ENCODE results near the gene RNF4. TPM values are rescaled to one million over a fixed set of nuclear protein-coding genes. Genes with fewer than 3 reads are reported as not detected.

The RNF4 gene
- total RNA-seq, 1 donor from 2014 or later = 26.0 TPM

DNA sequence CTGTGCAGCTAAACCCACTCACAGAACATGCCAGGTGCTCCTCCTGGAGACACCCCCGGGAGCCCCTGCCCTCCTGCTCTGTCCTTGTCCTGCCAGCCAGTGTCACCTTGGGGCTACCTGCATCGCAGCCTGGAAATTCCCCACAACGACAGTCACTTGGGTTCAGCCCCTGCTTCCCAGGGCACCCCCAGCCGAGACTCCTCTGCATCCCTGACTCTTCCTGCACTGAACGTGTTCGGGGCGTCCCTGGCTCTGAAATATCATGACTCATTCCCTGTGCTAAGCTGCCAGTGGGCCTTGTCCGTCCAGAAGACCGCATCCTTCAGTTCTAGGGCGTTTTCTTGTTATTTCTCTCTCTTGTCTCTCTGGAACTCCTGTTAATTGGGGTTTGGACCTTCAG, 44.3 kb upstream of the RNF4 start:
- TF ChIP-seq, protein P1, sequence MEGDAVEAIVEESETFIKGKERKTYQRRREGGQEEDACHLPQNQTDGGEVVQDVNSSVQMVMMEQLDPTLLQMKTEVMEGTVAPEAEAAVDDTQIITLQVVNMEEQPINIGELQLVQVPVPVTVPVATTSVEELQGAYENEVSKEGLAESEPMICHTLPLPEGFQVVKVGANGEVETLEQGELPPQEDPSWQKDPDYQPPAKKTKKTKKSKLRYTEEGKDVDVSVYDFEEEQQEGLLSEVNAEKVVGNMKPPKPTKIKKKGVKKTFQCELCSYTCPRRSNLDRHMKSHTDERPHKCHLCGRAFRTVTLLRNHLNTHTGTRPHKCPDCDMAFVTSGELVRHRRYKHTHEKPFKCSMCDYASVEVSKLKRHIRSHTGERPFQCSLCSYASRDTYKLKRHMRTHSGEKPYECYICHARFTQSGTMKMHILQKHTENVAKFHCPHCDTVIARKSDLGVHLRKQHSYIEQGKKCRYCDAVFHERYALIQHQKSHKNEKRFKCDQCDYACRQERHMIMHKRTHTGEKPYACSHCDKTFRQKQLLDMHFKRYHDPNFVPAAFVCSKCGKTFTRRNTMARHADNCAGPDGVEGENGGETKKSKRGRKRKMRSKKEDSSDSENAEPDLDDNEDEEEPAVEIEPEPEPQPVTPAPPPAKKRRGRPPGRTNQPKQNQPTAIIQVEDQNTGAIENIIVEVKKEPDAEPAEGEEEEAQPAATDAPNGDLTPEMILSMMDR (IDR thresholded peaks at IDR 0.05; ENCODE audit: borderline replicate concordance) = no peak
- Histone ChIP-seq H3K36me3 (no peaks in the 10 kb centered on the region), H3K27me3 (ENCODE audit: low read depth) (peaks cover 71% of the 10 kb centered on the region), H3K4me3 (no peak overlapping the region), H3K4me1 (peaks cover 2% of the 10 kb centered on the region), H3K9me3 (replicated peaks) (no peaks in the 10 kb centered on the region), H3K27ac (replicated peaks) (no peak overlapping the region)
- intact Hi-C loops (cut with micrococcal nuclease) = no loop called here
- no peak for DNase-seq

DNA sequence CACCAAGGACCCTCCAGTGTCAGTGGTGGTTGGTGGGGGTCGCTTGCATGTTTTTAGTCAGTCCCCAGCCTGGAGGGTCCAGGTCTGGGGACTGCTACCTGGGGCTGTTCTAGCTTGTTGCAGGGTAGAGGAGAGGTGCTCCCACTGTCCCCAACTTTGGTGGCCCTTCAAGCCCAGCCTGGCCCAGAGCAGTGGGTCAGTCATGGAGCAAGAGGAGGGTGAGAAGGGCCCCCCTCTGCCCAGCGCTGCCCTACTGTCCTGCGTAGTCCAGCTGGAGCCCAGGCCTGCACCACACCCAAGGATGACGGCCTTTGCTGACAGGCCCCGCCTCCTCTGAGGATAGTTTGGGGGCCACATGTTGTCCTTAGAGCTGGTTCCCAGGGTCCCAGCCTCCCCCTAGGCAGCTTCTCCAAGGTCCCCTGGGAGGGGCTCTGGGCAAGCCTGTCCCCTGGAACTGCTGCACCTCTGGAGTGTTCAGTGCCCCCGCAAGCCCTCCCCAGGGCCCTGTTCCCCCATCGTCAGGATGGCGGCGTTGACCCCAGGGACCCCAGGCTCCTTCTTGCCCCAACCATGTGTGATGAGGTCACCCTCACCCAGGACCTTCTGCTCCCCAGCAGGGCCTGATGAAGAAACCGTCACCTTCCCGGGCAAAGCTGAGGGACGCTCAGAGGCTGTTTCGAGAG, 43.4 kb upstream of the RNF4 start:
- intact Hi-C loops (cut with micrococcal nuclease) = no loop called here
- peaks cover 62% of the 10 kb centered on the region for H3K27me3 ChIP-seq (ENCODE audit: low read depth)

DNA sequence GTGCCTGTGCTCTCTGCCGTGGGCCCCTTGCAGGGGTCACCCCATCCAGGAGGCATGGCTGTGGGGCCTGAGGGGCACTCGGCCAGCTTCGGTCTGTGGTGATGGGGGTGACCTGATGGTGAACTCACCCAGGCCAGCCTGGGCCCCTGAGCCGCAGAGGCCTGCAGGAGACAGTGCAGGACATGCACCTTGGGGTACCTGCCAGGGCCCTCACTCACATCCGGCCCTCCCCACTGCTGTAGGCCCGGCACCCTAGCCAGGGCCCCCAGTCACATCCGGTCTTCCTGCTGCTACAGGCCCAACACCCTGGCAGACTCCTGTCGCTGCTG, 42.9 kb upstream of the RNF4 start:
- DNase-seq = no peak
- Histone ChIP-seq H3K36me3 (no peaks in the 10 kb centered on the region), H3K9me3 (replicated peaks) (no peaks in the 10 kb centered on the region), H3K27ac (replicated peaks) (no peak overlapping the region), H3K27me3 (ENCODE audit: low read depth) (peaks cover 57% of the 10 kb centered on the region), H3K4me1 (no peaks in the 10 kb centered on the region), H3K4me3 (no peak overlapping the region)
- TF ChIP-seq, protein P1 (IDR thresholded peaks at IDR 0.05; ENCODE audit: borderline replicate concordance) = no peak
- intact Hi-C loops (cut with micrococcal nuclease) = no loop called here

More for the DNA sequence above, 43.4 kb upstream of the RNF4 start:
- DNase-seq = no peak
- Histone ChIP-seq H3K36me3 (no peaks in the 10 kb centered on the region), H3K4me3 (no peak overlapping the region), H3K9me3 (replicated peaks) (no peaks in the 10 kb centered on the region), H3K27ac (replicated peaks) (no peak overlapping the region), H3K4me1 (no peaks in the 10 kb centered on the region)
- TF ChIP-seq, protein P1 (IDR thresholded peaks at IDR 0.05; ENCODE audit: borderline replicate concordance) = no peak

DNA sequence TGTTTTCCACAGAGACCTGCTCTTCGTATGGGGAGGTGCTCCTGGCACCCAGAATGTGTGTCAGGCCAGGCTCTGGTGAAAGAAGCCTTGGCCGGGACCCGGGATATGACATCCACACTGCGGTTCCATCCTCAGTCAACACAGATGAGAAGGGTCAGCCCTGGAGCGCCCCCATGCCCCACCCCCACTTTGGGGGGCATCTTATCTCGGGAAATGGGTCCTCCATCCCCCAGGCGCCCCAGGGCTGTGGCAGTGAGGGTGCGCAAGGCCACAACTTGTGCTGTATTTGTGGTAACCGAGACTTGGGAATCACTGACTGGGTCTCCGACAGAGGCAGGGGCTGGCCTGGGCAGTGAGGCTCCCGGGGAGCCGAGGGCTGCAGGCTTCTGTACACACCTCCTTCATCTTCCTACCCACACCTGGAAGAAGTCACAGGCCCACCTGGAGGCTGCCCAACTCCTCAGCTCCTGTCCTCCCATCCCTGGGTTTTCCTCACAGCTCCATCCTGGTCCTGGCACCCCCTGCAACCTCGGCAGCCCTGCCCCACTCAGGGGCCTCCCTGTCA, 42.1 kb upstream of the RNF4 start:
- no peak overlapping the region for H3K4me3 ChIP-seq
- TF ChIP-seq, protein P1 (IDR thresholded peaks at IDR 0.05; ENCODE audit: borderline replicate concordance) = no peak
- H3K9me3 ChIP-seq (replicated peaks) = no peaks in the 10 kb centered on the region
- no peak overlapping the region for H3K27ac ChIP-seq (replicated peaks)
- no peaks in the 10 kb centered on the region for H3K4me1 ChIP-seq
- DNase-seq = no peak
- intact Hi-C loops (cut with micrococcal nuclease) = no loop called here
- peaks cover 49% of the 10 kb centered on the region for H3K27me3 ChIP-seq (ENCODE audit: low read depth)
- no peaks in the 10 kb centered on the region for H3K36me3 ChIP-seq

DNA sequence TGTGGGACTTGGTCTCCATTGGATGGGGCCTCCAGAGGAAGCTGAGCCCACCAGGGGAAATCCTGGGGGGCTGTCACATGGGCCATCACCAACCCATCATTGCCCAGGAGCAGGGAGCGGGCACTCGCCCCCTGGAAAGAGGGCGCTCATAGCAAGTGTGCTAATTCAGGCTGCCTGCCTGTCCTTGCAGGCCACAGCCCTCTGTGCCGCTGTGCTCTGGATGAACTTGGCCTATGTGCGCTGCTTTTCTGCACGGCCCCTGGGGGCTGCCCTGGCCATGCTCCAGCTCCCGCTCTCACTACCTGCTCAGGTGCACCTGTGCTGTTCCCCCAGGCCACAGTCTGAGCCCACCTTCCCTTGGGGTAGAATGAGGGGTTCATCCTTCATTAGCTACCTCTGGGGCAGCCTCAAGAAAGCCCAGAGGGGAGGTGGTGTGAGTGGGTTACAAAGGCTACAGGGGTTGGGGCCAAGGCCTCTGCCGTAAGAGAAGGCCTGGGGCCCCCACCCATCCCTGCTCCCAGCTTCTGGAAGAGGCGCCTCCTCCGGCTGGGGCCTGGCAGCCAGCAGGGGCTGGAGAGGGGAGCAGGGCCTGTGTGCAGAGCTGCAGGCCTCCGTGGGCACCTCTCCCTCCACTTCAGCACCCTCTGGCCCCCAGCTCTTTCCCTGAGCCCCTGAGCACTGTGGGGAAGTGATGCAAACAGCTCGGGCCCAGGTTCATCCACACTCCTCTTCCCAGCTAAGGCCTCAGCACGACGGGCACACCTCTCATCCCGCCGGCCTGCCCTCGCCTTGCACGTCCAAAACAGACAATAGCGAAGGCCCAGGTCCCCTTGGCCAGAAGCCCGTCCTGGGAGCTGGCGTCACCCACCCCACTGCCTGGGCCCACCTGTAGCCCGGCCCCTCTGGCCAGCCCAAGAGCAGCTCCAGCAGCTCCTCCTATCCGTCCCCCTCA, 41.2 kb upstream of the RNF4 start:
- intact Hi-C loops (cut with micrococcal nuclease) = no loop called here

More for the DNA sequence above, 41.2 kb upstream of the RNF4 start:
- H3K4me3 ChIP-seq = no peak overlapping the region
- no peak for DNase-seq
- H3K27ac ChIP-seq (replicated peaks) = no peak overlapping the region
- H3K9me3 ChIP-seq (replicated peaks) = no peaks in the 10 kb centered on the region
- H3K36me3 ChIP-seq = no peaks in the 10 kb centered on the region
- no peaks in the 10 kb centered on the region for H3K4me1 ChIP-seq
- TF ChIP-seq, protein P1 (IDR thresholded peaks at IDR 0.05; ENCODE audit: borderline replicate concordance) = no peak
- peaks cover 40% of the 10 kb centered on the region for H3K27me3 ChIP-seq (ENCODE audit: low read depth)
